Skin of body (tissue), 2 donors: ENCODE results near the gene MAP4K1. TPM values are rescaled to one million over a fixed set of nuclear protein-coding genes. Genes with fewer than 3 reads are reported as not detected.
A peak's percentile ranks its signal among the peaks of the same experiment; 100 is the strongest.
"Not testable (repeated sequence)": the region's sequence is repeated elsewhere in the genome, so short reads cannot be mapped to it uniquely, and the experiment has no call there.

Experiments used
- DNase-seq: peaks from one replicate; lab custom pipeline; 2025; lab: John Stamatoyannopoulos, UW
- total RNA-seq: library from RNA; depleted of rRNA; stranded (reverse); fragments of >200 nt; gene quantifications from one replicate; pipeline ENCODE4 v1.2.3, GENCODE V29; 2014

Gene MAP4K1
- total RNA-seq, 1 donor from 2014 or later: 0.59 TPM

GRCh38 chr19:38624822-38625221 lies 7.1 kb upstream of the MAP4K1 start:
- no peak for DNase-seq

DNA sequence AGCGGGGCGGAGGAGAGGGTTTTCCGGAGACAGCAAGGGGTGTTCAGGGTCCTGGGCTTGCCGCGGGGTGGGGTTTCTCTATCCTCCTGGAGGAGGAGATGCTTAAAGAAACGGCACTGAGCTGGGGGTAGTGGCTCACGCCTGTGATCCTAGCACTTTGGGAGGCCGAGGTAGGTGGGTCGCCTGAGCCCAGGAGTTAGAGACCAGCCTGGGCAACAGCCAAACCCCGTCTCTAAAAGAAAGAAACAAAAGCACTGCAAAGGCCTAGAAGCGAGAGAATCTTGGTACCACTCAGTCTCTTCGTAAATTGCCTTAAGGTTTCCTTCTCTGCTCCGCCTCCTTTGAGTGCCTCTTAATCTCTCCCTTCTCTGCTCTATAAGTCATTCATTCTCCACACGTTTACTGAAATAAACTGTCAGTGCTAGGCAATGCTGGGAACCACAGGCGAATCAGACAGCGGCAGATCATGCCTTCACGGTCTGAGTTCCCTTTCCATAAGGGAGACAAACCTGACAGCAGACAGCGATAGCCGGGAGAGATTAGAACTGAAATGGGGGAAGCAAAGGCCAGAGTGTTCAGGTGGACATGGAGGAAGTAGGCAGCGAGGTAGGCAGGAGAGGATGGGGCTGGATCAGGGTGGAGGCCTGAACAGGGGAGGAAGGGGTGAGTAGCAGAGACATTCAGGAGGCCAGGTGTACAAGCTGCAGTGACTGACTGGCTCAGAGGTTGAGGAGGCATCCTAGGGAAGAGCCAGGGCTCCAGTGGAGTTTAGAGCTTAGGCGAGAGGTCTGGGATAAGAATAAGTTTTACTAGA lies 1.8 kb upstream of the MAP4K1 start:
- no peak for DNase-seq

- peak; percentile 99 for DNase-seq
Observed at GRCh38 chr19:38618590-38619360, 1.0 kb upstream of the MAP4K1 start, which contains the start of gene EIF3K. Gene EIF3K, plus strand, starts transcription at chr19:38619188. Its CDS starts 81 bp downstream, at chr19:38619269.

GRCh38 chr19:38617283-38617763 lies 430 bp downstream of the MAP4K1 start:
- no peak for DNase-seq

GRCh38 chr19:38616265-38616664 lies 1.5 kb downstream of the MAP4K1 start:
- DNase-seq: no peak

DNA sequence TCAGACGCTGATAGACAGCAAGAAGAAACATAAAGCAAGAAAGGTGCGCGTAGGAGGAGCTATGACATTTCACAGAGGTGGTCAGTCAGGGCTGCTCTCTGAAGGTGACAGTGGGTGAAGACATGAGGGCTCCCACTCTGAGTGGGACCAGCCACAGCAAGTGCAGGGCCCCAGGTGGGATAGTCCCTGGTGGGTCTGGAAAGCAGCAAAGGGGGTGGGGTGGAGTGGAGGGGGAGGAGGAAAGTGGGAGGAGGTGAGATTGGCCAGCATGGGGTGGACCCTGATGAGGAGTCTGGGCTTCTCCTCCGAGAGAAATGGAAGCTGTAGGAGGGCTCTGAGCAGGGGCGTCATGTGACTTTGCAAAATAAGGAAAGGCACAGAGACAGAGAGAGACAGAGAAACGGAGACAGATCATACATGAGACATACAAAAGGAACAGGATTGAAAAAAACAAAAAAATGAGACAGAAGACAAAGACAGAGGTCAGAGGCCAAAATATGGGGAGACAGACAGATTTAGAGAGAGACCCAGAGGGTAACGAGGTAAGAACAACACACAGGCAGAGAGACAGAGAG lies 2.7 kb downstream of the MAP4K1 start:
- DNase-seq: no peak

DNA sequence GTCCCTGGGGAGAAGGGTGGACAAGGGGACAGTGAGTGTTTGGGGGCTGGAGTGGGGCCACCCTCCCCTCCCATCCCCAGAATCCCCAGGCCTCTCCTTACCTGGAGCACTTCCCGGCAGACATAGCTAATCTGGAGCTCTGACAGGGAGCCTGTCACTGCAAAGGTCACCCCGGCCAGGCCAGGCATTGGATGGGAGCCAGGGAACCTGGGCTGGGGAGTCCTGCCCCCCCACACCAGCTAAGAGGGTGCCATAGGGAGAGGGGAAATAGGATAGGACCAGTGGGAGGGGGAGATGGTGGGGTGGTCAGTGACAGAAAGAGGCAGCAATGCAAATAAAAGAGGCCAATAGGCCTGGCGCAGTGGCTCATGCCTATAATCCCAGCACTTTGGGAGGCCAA lies 3.5 kb downstream of the MAP4K1 start:
- no peak for DNase-seq

DNA sequence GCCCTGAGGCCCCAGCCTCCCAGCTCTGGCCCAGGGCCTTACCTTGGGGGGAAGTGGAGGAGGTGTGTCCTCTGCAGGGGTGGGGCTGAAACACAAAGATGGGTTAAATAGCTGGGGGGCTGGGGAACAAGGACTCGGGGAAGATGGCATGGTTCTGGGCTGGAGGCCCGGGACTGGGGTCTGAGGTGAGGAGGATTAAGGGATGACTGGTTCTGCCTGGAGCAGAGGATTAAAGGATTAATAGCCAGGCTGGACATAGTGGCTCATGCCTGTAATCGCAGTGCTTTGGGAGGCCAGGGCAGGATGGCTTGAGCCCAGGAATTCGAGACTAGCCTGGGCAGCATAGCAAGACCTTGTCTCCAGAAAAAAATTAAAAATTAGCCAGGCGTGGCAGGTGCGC lies 11.6 kb downstream of the MAP4K1 start:
- no peak for DNase-seq

GRCh38 chr19:38602856-38603255 lies 14.9 kb downstream of the MAP4K1 start:
- DNase-seq: not testable (repeated sequence)

DNA sequence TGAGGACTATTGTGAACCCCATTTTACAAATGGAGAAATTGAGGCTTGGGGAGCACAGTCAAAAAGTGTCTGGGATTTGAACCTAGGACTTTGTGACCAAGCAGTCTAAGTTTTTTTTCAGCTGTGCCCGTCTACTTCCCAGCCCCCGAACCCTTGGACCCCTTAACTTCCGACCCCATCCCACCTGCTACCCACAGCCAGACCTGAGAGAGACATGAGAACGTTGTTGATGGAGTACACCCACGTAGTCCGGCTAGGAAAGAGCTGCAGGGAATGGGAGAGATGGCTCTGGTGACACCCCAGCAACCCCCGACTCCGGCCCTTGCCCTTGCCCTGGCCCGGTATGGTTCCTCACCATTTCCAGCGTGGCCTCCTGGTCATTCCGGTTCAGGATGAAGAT lies 18.0 kb downstream of the MAP4K1 start:
- DNase-seq: no peak

- no peak for DNase-seq
Observed at GRCh38 chr19:38597075-38597474, 20.7 kb downstream of the MAP4K1 start.

GRCh38 chr19:38596057-38596981 lies 21.4 kb downstream of the MAP4K1 start:
- no peak for DNase-seq

DNA sequence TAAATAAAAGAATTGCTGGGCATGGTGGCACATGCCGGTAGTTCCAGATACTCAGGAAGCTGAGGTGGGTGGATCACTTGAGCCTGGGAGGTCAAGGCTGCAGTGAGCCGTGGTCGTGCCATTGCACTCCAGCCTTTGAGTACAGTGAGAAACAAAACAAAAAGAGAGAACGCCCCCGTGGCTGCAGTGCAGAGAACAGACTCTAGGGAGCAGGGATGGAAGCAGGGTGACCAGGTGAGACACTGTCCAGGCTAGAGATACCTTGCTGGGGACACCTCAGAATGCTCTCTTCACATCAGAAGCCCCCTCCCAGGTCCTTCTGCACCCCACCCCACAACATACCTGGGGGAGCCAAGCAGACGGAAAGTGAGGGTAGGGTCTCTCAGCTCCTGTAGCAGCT lies 24.8 kb downstream of the MAP4K1 start:
- DNase-seq: no peak

DNA sequence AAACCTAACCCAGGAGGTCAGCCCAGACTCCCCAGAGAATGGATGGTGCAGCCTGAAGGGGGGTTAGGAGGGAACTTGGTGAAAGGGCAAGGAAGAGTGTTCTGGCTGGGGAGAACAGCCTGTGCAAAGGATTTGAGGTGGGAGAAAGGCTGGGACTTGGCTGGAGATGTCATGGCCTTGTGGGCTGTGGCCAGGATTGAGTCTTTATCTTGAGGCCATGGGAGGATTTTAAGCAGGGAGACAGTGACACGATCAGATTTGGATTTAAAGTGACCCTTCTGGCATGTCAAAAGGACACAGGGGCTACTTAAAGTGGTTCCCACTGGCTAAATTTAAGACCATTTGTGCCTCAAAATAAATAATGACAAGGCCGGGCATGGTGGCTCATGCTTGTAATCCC lies 29.7 kb downstream of the MAP4K1 start:
- no peak for DNase-seq

DNA sequence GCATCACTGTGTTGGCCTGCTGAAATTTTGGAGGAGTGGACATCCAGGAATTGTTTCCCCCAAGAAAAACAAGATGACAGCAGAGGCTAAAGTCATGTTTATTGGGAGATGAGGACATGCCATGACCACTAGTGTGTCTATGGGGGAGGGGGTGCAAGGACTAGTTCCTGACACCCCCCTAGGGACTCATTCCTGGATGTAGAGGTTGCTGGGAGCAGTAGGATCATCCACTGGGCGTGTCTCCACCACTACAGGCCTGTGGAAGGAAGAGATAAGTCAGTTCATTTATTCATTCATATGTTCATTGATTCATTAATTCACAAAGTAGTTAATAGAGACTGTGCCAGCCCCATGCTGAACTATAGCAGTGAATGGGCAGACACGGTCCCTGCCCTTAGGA lies 30.2 kb downstream of the MAP4K1 start:
- no peak for DNase-seq

GRCh38 chr19:38583985-38584305 lies 33.8 kb downstream of the MAP4K1 start:
- no peak for DNase-seq

DNA sequence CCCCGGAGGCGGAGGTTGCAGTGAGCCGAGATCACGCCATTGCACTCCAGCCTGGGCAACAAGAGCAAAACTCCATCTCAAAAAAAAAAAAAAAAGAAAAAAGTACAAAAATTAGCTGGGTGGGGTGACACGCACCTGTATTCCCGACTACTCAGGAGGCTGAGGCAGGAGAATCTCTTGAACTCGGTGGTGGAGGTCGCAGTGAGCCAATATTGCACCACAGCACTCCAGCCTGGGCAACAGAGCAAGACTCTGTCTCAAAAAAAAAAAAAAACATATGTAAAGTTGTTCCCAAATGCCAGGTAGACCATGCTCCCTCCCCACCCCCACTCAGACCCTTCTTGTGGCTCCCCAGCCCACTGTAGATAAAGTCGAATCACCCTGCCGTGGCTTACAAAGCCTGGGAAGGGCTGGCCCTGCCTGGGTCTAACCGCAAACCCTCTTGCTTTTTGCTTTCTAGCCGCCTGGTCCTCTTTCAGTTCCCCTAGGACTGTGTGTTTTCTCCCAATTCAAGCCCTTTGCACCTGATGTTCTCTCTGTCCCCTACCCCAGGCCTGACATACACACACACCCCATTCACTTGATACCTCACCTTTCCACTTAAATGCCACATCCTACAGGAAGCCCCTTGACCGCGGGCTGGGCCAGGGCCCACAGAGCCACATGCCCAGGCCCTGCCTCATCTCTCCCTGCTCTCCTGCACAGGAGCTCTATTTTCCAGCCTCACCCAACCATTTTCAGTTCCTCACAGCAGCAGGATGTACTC lies 34.4 kb downstream of the MAP4K1 start:
- DNase-seq: no peak

DNA sequence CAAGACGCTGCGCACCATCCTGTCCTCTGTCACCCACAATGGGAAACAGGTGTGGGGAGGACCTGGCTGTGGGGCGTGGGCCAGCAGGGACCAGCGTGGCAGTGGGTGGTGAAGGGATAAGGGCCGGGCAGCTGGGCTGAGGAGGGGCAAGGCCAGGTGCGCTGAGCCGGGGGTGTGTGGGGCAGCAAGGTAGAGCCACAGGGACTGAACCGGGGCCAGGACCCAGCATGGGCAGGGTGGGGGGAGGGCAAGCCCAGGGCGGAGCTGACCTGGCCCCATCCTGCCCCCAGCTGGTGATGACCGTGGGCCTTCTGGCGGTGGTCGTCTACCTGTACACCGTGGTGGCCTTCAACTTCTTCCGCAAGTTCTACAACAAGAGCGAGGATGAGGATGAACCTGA lies 37.7 kb downstream of the MAP4K1 start:
- no peak for DNase-seq

DNA sequence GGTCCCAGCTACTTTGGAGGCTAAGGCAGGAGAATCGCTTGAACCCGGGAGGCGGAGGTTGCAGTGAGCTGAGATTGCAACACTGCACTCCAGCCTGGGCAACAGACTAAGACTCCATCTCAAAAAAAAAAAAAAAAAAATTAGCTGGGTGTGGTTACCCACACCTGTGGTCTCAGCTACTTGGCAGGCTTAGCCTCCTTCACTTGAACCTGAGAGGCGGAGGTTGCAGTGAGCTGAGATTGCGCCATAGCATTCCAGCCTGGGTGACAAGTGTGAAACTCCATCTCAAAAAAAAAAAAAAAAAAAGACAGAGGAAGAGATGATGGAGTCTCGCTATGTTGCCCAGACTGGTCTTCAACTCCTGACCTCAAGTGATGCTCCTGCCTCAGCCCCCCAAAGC lies 38.4 kb downstream of the MAP4K1 start:
- not testable (repeated sequence) for DNase-seq

- DNase-seq: no peak
Observed at GRCh38 chr19:38577826-38578225, 39.9 kb downstream of the MAP4K1 start.
